ENCODE measurements around the gene RAB37.

Gene RAB37

GRCh38 chr17:74759243-74759801 is 22.3 kb downstream of the RAB37 start:
- TF ChIP-seq CTCF (IDR thresholded peaks at IDR 0.05; ENCODE audit: low read depth, low read length, missing control alignments) = peak; percentile 33
- no peak overlapping the region for H3K4me3 ChIP-seq (ENCODE audit: low read depth, low read length)
- no peak for DNase-seq (ENCODE audit: low read depth)

- no peak overlapping the region for H3K4me3 ChIP-seq (ENCODE audit: low read depth, low read length)
- no peak for TF ChIP-seq CTCF (IDR thresholded peaks at IDR 0.05; ENCODE audit: low read depth, low read length, missing control alignments)
- DNase-seq (ENCODE audit: low read depth) = no peak
Observed at GRCh38 chr17:74759941-74760340, 22.9 kb downstream of the RAB37 start.

GRCh38 chr17:74760404-74761105 is 23.5 kb downstream of the RAB37 start:
- DNase-seq (ENCODE audit: low read depth) = no peak
- no peak overlapping the region for H3K4me3 ChIP-seq (ENCODE audit: low read depth, low read length)
- TF ChIP-seq CTCF (IDR thresholded peaks at IDR 0.05; ENCODE audit: low read depth, low read length, missing control alignments) = no peak

GRCh38 chr17:74761419-74761818 is 24.4 kb downstream of the RAB37 start:
- H3K4me3 ChIP-seq (ENCODE audit: low read depth, low read length) = no peak overlapping the region
- DNase-seq (ENCODE audit: low read depth) = no peak
- no peak for TF ChIP-seq CTCF (IDR thresholded peaks at IDR 0.05; ENCODE audit: low read depth, low read length, missing control alignments)

DNA sequence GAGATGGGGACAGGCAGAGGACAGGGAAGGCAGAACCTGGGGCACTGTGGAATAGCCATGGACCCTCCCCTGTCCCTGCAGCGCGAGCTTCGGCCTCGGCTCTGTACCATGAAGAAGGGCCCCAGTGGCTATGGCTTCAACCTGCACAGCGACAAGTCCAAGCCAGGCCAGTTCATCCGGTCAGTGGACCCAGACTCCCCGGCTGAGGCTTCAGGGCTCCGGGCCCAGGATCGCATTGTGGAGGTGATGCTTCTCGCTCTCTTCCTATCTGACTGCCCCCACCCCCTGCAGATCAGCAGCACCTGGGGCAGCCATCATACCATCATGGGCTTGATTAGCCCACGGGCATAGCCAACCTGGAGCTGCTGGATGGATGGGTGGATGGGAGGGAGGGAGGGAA is 24.9 kb downstream of the RAB37 start:
- no peak overlapping the region for H3K4me3 ChIP-seq (ENCODE audit: low read depth, low read length)
- no peak for DNase-seq (ENCODE audit: low read depth)
- no peak for TF ChIP-seq CTCF (IDR thresholded peaks at IDR 0.05; ENCODE audit: low read depth, low read length, missing control alignments)

- no peak for TF ChIP-seq CTCF (IDR thresholded peaks at IDR 0.05; ENCODE audit: low read depth, low read length, missing control alignments)
- DNase-seq (ENCODE audit: low read depth) = no peak
- H3K4me3 ChIP-seq (ENCODE audit: low read depth, low read length) = no peak overlapping the region
Observed at GRCh38 chr17:74763565-74764387, 26.7 kb downstream of the RAB37 start.
